GM21367 (cell line): ENCODE results near the gene GRSF1.
A peak's percentile ranks its signal among the peaks of the same experiment; 100 is the strongest.
"Not testable (repeated sequence)": the region's sequence is repeated elsewhere in the genome, so short reads cannot be mapped to it uniquely, and the experiment has no call there.

Experiments
- ATAC-seq: cut with Tn5 transposase; IDR thresholded peaks from one replicate; pipeline ENCODE4 v1.9.1; 2021; ENCODE audit not compliant: unreplicated experiment

Gene GRSF1

DNA sequence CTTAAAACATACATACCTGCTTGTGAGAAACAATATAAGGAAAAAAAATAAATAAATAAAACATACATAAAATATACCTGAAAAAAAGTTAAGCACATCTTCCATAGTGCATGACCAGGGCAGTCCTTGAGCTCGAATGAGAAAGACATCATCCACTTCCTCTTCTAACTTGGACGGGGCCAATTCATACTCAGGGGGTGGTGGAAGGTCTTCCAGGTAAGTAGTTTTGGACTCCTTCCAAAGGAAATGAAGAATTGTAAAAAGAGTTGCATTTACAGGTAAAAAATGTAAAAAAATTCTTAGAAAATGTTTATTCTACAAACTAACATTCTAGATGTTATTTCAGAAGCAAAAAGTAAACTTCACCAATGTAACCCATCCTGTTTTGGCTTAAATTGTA, 3.6 kb downstream of the GRSF1 start:
- no peak for ATAC-seq

DNA sequence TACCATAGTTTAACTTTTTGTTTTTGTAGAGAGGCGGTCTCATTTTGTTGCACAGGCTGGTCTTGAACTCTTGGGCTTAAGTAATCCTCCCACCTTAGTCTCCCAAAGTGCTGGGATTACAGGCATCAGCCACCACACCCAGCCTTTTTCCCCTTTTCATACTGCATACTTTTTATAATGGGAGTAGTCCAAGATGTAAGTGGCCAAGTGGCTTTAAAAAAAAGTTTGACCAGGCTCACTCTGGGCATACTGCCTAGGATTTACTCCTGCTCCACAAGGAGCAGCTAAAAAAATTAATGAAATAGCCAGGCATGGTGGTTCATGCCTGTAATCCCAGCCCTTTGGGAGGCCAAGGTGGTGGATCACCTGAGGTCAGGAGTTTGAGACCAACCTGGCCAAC, 6.0 kb downstream of the GRSF1 start:
- ATAC-seq, result no peak

GRCh38 chr4:70831293-70831692, 8.4 kb downstream of the GRSF1 start:
- no peak for ATAC-seq

DNA sequence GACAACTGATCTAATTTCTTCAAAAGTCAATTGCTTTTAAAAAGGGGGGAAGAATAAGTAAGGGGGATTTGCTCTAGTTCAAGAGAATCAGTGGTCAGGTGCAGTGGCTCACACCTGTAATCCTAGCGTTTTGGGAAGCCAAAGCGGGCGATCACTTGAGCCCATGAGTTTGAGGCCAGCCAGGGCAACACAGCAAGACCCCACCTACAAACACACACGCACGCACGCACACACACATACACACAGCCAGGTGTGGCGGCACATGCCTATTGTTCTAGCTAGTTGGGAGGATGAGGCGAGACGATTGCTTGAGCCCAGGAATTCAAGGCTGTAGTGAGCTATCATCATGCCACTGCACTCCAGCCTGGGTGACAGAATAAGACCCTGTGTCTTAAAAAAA, 9.6 kb downstream of the GRSF1 start:
- ATAC-seq, result no peak

GRCh38 chr4:70829492-70829891, 10.2 kb downstream of the GRSF1 start:
- ATAC-seq, result no peak

GRCh38 chr4:70829015-70829414, 10.7 kb downstream of the GRSF1 start:
- ATAC-seq, result no peak

GRCh38 chr4:70818921-70819320, 20.8 kb downstream of the GRSF1 start:
- no peak for ATAC-seq

DNA sequence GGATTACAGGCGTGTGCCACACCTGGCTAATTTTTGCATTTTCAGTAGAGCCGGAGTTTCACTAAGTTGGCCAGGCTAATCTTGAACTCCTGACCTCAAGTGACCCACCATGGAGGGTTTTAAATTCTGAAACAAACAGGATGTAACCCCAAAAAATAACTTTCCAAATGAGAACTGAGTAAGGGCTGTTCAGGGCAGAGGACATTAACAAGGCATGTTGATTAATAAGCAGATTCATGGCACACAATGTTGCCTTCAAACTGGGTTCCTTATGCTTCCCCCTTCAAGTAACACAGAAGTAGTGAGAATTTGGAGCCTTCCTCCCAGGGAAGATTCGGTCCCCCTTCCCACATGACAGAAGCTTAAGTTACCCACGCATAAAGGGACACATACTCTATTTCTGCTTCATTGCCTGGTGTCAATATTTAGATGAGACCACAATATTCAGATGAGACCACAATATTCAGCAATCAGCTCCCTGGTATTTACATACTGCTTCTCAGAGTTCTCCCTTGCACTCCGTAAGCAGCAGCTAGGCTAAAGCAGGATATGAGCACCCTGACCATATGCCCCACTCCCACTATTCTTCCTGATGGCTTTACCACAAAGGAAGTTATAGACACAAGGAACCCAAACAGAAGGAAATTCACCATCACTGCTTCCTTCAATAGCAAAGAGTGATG, 21.4 kb downstream of the GRSF1 start:
- ATAC-seq, result no peak

GRCh38 chr4:70816894-70817293, 22.8 kb downstream of the GRSF1 start:
- no peak for ATAC-seq

DNA sequence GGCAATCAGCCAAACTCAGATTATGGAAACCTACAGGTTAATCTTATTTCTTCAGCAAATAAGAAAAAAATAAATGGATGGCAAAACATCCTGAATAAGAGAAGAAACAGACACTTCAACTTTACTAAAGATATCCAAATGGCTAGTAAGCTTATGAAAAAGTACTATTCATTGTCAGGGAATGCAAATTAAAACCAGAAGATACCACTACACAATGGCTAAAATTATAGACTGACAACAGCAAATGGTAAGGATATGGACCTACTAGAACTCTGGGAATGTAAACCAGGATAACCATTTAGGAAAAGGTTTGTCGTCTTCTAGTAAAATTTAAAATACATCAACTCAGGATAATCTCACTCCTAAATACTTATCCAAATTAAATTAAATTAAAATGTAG, 24.3 kb downstream of the GRSF1 start:
- no peak for ATAC-seq

DNA sequence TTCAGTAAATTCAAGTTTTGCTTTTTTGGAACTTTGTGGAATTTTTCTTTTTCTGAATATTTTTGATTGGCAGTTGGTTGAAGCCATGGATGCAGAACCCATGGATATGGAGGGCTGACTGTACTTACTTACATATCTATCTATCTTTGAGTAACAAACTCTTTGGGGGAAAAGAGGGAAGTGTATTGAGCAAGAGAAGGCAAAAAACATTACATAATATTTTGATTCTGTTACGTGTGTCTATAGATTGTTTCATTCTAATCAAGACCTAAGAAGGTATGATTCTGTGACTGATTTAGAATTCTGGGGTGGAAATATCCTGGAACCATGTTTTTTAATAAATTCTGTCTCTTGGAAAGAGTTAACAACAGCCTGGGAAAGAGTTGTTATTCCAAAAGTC, 31.5 kb downstream of the GRSF1 start:
- no peak for ATAC-seq

GRCh38 chr4:70802928-70803580, 36.6 kb downstream of the GRSF1 start:
- ATAC-seq, result no peak

- peak; percentile 67 for ATAC-seq
These were observed 38.4 kb downstream of the GRSF1 start for GRCh38 chr4:70801265-70801809.

DNA sequence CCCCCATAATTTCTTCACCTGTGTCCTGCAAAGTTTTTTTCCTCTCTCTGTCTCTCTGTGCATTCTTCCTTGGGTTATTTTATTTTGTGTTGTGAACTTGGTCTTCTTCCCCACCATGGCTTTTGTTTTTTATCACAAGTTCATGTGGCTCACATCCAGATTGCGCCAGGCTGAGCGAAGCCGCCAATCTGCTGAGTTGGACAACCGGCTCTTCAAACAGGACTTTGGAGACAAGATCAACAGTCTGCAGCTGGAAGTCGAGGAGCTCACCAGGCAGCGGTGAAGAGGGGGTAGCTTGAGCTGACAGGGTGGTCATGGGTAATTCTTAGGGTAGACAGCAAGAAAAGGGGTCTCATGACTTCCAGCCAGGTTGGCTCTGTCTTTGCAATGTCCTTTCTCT, 46.1 kb downstream of the GRSF1 start:
- no peak for ATAC-seq

GRCh38 chr4:70788733-70789132, 51.0 kb downstream of the GRSF1 start:
- no peak for ATAC-seq

- no peak for ATAC-seq
These were observed 52.2 kb downstream of the GRSF1 start for GRCh38 chr4:70787496-70787895.

- ATAC-seq, result no peak
These were observed 56.6 kb downstream of the GRSF1 start for GRCh38 chr4:70783096-70783495.

GRCh38 chr4:70778888-70779422, 60.7 kb downstream of the GRSF1 start:
- no peak for ATAC-seq

DNA sequence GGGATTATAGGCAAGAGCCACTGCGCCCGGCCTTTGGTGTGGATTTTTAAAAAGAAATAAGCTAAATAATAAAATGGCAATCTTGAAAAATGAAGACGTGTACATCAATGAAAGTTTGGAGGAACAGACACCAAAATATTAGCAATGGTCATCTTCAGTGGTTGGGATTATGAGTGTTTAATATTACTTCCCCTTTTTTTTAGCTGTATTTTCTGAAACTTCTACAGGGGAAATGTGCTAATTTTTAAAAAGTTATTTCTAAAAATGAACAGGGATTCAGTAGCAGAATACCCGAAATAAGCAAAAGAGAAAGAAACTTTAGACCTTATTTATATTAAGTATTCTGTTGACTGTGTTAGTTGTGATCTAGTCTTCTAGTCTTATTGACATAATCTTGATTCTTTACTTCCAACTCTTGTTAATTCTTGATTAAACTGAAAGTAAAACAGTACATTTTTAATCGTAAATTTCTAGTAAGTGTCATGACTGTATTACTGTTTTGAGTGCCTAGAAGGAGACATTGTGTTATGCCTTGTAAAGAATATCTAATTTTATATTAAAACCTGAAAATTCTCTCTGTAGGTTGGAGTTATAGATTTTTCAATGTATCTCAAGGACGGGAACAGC, 66.6 kb downstream of the GRSF1 start:
- no peak for ATAC-seq

DNA sequence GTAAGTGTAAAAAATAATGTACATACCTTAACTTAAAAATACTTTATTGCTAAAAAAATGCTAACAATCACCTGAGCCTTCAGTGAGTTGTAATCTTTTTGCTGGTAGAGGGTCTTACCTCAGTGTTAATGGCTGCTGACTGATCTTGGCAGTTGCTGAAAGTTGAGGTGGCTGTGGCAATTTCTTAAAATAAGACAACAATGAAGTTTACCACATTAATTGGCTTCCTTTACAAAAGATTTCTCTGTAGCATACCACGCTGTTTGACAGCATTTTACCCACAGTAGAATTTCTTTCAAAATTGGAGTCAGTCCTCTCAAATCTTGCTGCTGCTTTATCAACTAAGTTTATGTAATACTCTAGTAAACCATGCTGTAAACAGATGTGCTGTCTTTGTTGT, 70.3 kb downstream of the GRSF1 start:
- not testable (repeated sequence) for ATAC-seq

DNA sequence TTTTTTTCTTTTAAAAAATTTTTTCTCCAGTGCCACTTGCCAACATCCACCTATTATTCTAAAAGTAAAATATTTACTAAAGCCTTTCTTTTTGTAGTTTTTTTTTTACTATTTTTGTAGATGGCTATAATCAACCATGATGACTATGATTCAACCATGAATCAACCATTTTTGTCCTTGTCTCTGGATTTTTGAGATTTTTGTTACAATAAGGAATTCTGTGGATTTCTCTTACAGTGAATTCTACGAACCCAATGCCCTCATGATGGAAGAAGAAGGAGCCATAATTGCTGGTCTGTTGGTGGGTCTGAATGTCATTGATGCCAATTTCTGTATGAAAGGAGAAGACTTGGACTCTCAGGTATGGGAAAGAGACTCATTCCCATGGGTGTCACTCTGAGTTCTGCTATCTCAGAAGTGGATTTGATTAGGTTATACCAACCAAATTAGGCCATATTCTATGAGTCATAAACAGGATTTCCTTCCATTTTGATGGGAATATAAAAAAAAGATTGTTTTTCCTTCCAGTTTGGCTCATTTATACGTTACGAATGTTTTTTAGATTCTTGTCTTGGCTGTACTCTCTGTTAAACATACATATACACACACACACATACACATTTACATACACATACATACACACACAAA, 71.3 kb downstream of the GRSF1 start:
- no peak for ATAC-seq
